HG02642 (cell line): ENCODE measurements around the gene PITPNC1.
"Not testable (repeated sequence)": the region's sequence is repeated elsewhere in the genome, so short reads cannot be mapped to it uniquely, and the experiment has no call there.

Source experiments
- ATAC-seq: cut with Tn5 transposase; IDR thresholded peaks from one replicate; pipeline ENCODE4 v1.9.1; 2021; ENCODE audit warnings: mild to moderate bottlenecking; ENCODE audit not compliant: unreplicated experiment, poor library complexity

PITPNC1 gene

GRCh38 chr17:67503184-67503583 lies 126.1 kb downstream of the PITPNC1 start:
- ATAC-seq, result no peak

- no peak for ATAC-seq
Observed at GRCh38 chr17:67503739-67504138, 126.7 kb downstream of the PITPNC1 start.

GRCh38 chr17:67504182-67504581 lies 127.1 kb downstream of the PITPNC1 start:
- no peak for ATAC-seq

GRCh38 chr17:67506966-67507365 lies 129.9 kb downstream of the PITPNC1 start:
- ATAC-seq, result no peak

- no peak for ATAC-seq
Observed at GRCh38 chr17:67509390-67510287, 132.6 kb downstream of the PITPNC1 start.

GRCh38 chr17:67511012-67511411 lies 133.9 kb downstream of the PITPNC1 start:
- no peak for ATAC-seq

GRCh38 chr17:67511804-67512203 lies 134.7 kb downstream of the PITPNC1 start:
- no peak for ATAC-seq

GRCh38 chr17:67514998-67515397 lies 137.9 kb downstream of the PITPNC1 start:
- ATAC-seq, result no peak

GRCh38 chr17:67515490-67516083 lies 138.5 kb downstream of the PITPNC1 start:
- no peak for ATAC-seq

GRCh38 chr17:67516571-67516970 lies 139.5 kb downstream of the PITPNC1 start:
- not testable (repeated sequence) for ATAC-seq

GRCh38 chr17:67517325-67517724 lies 140.2 kb downstream of the PITPNC1 start:
- no peak for ATAC-seq

- ATAC-seq, result no peak
Observed at GRCh38 chr17:67518876-67519275, 141.8 kb downstream of the PITPNC1 start.

GRCh38 chr17:67519801-67520251 lies 142.7 kb downstream of the PITPNC1 start:
- no peak for ATAC-seq

- no peak for ATAC-seq
Observed at GRCh38 chr17:67520252-67520906, 143.3 kb downstream of the PITPNC1 start.

- ATAC-seq, result no peak
Observed at GRCh38 chr17:67520916-67521774, 144.1 kb downstream of the PITPNC1 start.

GRCh38 chr17:67521775-67522069 lies 144.6 kb downstream of the PITPNC1 start:
- no peak for ATAC-seq

- ATAC-seq, result no peak
Observed at GRCh38 chr17:67523101-67523500, 146.0 kb downstream of the PITPNC1 start.

- no peak for ATAC-seq
Observed at GRCh38 chr17:67525239-67526135, 148.4 kb downstream of the PITPNC1 start.

- no peak for ATAC-seq
Observed at GRCh38 chr17:67526700-67527099, 149.6 kb downstream of the PITPNC1 start.
